Hepatocyte (in vitro differentiated cells): ENCODE measurements around the gene ADGRL3. TPM values are rescaled to one million over a fixed set of nuclear protein-coding genes. Genes with fewer than 3 reads are reported as not detected.

Experiments
- DNase-seq: peaks from one replicate; pipeline ENCODE4 v3.0.0-alpha.2; 2016; ENCODE audit warnings: low spot score
- H2AFZ ChIP-seq: fragments of 200-600 bp; sonication (generic); 2 replicates; pipeline ENCODE4 v1.6.0; 2016; ENCODE audit warnings: antibody characterized with exemption, mild to moderate bottlenecking
- H3K27ac ChIP-seq: fragments of 200-600 bp; sonication (generic); 2 replicates; pipeline ENCODE4 v1.5.1; 2016; ENCODE audit warnings: mild to moderate bottlenecking
- H3K27me3 ChIP-seq: fragments of 200-600 bp; sonication (generic); 2 replicates; pipeline ENCODE4 v1.6.1; 2016
- H3K36me3 ChIP-seq: fragments of 200-600 bp; sonication (generic); replicated peaks from 2 replicates; pipeline ENCODE4 v1.5.1; 2016; ENCODE audit warnings: low read depth; ENCODE audit not compliant: insufficient read depth
- H3K4me1 ChIP-seq: fragments of 200-600 bp; sonication (generic); 2 replicates; pipeline ENCODE4 v1.5.1; 2016; ENCODE audit warnings: mild to moderate bottlenecking, moderate library complexity; ENCODE audit not compliant: insufficient read depth
- H3K4me2 ChIP-seq: fragments of 200-600 bp; sonication (generic); 2 replicates; pipeline ENCODE4 v1.6.0; 2016
- H3K4me3 ChIP-seq: fragments of 200-600 bp; sonication (generic); 2 replicates; pipeline ENCODE4 v1.5.1; 2016; ENCODE audit warnings: mild to moderate bottlenecking
- H3K79me2 ChIP-seq: fragments of 200-600 bp; sonication (generic); 2 replicates; pipeline ENCODE4 v1.6.0; 2017; ENCODE audit warnings: mild to moderate bottlenecking
- H3K9me2 ChIP-seq: fragments of 200-600 bp; sonication (generic); replicated peaks from 2 replicates; pipeline ENCODE4 v1.6.0; 2017; ENCODE audit warnings: mild to moderate bottlenecking; ENCODE audit not compliant: insufficient read depth
- H3K9me3 ChIP-seq: fragments of 200-600 bp; sonication (generic); 2 replicates; pipeline ENCODE4 v1.5.1; 2016; ENCODE audit warnings: low read depth, mild to moderate bottlenecking
- H4K20me1 ChIP-seq: fragments of 200-600 bp; sonication (generic); 2 replicates; pipeline ENCODE4 v1.6.0; 2016; ENCODE audit warnings: mild to moderate bottlenecking; ENCODE audit not compliant: insufficient read depth, poor library complexity, severe bottlenecking
- EZH2 ChIP-seq: fragments of 200-600 bp; sonication (generic); IDR thresholded peaks from 2 replicates; pipeline ENCODE4 v1.6.1; 2016; ENCODE audit warnings: antibody characterized with exemption, mild to moderate bottlenecking, borderline replicate concordance
- EZH2phosphoT487 ChIP-seq: fragments of 200-600 bp; sonication (generic); IDR thresholded peaks from one replicate; pipeline ENCODE4 v1.6.1; 2018; ENCODE audit warnings: antibody characterized with exemption, mild to moderate bottlenecking, low read depth, moderate library complexity; ENCODE audit not compliant: unreplicated experiment, severe bottlenecking
- WGBS: methylation state at CpG from one replicate; pipeline ENCODE4 v1.1.6; 2016; ENCODE audit warnings: low lambda C conversion rate; ENCODE audit errors: missing lambda C conversion rate; 5-methylcytosine and 5-hydroxymethylcytosine counted together
- polyA plus RNA-seq: library from polyadenylated mRNA; unstranded; fragments of >200 nt; fragmentation: Nextera tagmentation; extraction: Ambion mirVana; gene quantifications from 2 replicates; pipeline ENCODE4 v1.2.1, GENCODE V29; 2016
- total RNA-seq: library from RNA; depleted of rRNA; stranded (reverse); fragments of >200 nt; gene quantifications from 2 replicates; pipeline ENCODE4 v1.2.3, GENCODE V29; 2014
- TF ChIP-seq, protein P1 (sequence below): fragments of 200-600 bp; sonication (generic); IDR thresholded peaks from 2 replicates; pipeline ENCODE4 v1.5.1; 2016; ENCODE audit warnings: antibody characterized with exemption, mild to moderate bottlenecking; ENCODE audit not compliant: poor library complexity

ADGRL3 gene
- total and polyA plus RNA-seq, 2 experiments from 2014 or later, result 4.4 to 21.2 TPM

- Histone ChIP-seq H3K9me3 (no peaks in the 10 kb centered on the region), H4K20me1 (no peaks in the 10 kb centered on the region), H3K4me1 (no peaks in the 10 kb centered on the region), H2AFZ (no peak overlapping the region), H3K4me3 (no peak overlapping the region), H3K27me3 (no peaks in the 10 kb centered on the region), H3K36me3 (no peaks in the 10 kb centered on the region), H3K9me2 (no peaks in the 10 kb centered on the region), H3K4me2 (no peak overlapping the region), H3K27ac (no peak overlapping the region), H3K79me2 (no peaks in the 10 kb centered on the region)
- no peak for TF ChIP-seq EZH2phosphoT487
- no peak for TF ChIP-seq EZH2
- TF ChIP-seq, protein P1, sequence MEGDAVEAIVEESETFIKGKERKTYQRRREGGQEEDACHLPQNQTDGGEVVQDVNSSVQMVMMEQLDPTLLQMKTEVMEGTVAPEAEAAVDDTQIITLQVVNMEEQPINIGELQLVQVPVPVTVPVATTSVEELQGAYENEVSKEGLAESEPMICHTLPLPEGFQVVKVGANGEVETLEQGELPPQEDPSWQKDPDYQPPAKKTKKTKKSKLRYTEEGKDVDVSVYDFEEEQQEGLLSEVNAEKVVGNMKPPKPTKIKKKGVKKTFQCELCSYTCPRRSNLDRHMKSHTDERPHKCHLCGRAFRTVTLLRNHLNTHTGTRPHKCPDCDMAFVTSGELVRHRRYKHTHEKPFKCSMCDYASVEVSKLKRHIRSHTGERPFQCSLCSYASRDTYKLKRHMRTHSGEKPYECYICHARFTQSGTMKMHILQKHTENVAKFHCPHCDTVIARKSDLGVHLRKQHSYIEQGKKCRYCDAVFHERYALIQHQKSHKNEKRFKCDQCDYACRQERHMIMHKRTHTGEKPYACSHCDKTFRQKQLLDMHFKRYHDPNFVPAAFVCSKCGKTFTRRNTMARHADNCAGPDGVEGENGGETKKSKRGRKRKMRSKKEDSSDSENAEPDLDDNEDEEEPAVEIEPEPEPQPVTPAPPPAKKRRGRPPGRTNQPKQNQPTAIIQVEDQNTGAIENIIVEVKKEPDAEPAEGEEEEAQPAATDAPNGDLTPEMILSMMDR, result no peak
- WGBS, result 90% methylated on average over 1 of the region's 1 CpG
- no peak for DNase-seq
Measured at GRCh38 chr4:61915501-61915900, 715.4 kb downstream of the ADGRL3 start.

DNA sequence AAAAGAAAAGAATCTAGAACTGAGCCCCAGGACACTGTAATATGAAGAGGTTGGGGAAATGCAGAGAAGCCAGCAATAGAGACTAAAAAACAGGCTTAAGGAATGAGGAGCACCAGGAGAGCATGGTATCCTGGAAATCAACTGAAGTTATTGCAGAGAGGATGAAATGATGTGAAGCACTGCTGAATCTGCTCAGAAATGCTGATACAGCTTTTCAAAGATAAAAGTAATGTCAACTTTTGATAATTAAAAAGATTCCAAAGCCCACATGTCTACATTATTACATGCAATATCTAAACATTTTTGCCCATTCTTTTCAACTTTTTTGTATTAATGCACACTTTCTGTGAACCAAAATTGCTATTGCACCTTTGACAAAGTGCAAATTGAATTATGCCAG, 718.4 kb downstream of the ADGRL3 start:
- H2AFZ ChIP-seq, result no peak overlapping the region
- no peaks in the 10 kb centered on the region for H3K9me3 ChIP-seq
- no peak overlapping the region for H3K4me3 ChIP-seq
- H3K79me2 ChIP-seq, result no peaks in the 10 kb centered on the region
- no peak overlapping the region for H3K4me2 ChIP-seq
- H4K20me1 ChIP-seq, result no peaks in the 10 kb centered on the region
- H3K36me3 ChIP-seq, result no peaks in the 10 kb centered on the region
- H3K27me3 ChIP-seq, result no peaks in the 10 kb centered on the region
- H3K4me1 ChIP-seq, result no peaks in the 10 kb centered on the region
- H3K27ac ChIP-seq, result no peak overlapping the region
- no peaks in the 10 kb centered on the region for H3K9me2 ChIP-seq
- TF ChIP-seq, protein P1, result no peak
- no peak for TF ChIP-seq EZH2
- TF ChIP-seq EZH2phosphoT487, result no peak
- DNase-seq, result no peak

DNA sequence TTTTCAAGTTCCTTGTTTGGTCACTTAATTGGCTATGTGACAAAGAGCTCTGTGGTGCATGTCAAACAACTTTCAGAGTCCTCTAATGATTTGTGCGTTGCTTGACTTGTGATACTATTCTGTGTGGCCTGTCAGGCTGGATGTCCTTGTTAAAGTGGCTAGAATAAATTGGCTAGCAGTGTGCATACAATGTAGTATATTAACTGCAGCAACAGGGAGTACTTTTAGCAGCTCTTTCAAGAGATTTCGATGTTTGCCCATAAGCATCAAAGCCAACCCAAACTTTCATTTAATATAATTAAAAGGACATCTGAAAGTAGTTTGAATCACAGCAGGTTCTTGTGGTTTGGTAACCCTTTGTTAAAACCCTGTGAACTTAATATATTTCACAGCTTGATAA, 718.9 kb downstream of the ADGRL3 start:
- Histone ChIP-seq H3K4me3 (no peak overlapping the region), H4K20me1 (no peaks in the 10 kb centered on the region), H3K9me3 (no peaks in the 10 kb centered on the region), H3K79me2 (no peaks in the 10 kb centered on the region), H3K27me3 (no peaks in the 10 kb centered on the region), H3K36me3 (no peaks in the 10 kb centered on the region), H3K27ac (no peak overlapping the region), H3K9me2 (no peaks in the 10 kb centered on the region), H2AFZ (no peak overlapping the region), H3K4me1 (no peaks in the 10 kb centered on the region), H3K4me2 (no peak overlapping the region)
- no peak for DNase-seq
- TF ChIP-seq EZH2phosphoT487 (no peak), EZH2 (no peak)
- TF ChIP-seq, protein P1, result no peak
- 57% methylated on average over 2 of the region's 2 CpGs for WGBS

- no peak overlapping the region for H3K4me2 ChIP-seq
- DNase-seq, result no peak
- H4K20me1 ChIP-seq, result no peaks in the 10 kb centered on the region
- no peaks in the 10 kb centered on the region for H3K27me3 ChIP-seq
- no peak overlapping the region for H3K27ac ChIP-seq
- no peaks in the 10 kb centered on the region for H3K36me3 ChIP-seq
- TF ChIP-seq, protein P1, result no peak
- TF ChIP-seq EZH2 (no peak), EZH2phosphoT487 (no peak)
- WGBS, result 80% methylated on average over 3 of the region's 3 CpGs
- H3K4me1 ChIP-seq, result no peaks in the 10 kb centered on the region
- H2AFZ ChIP-seq, result no peak overlapping the region
- no peak overlapping the region for H3K4me3 ChIP-seq
- no peaks in the 10 kb centered on the region for H3K9me3 ChIP-seq
- H3K9me2 ChIP-seq, result no peaks in the 10 kb centered on the region
- no peaks in the 10 kb centered on the region for H3K79me2 ChIP-seq
Measured at GRCh38 chr4:61919561-61919960, 719.4 kb downstream of the ADGRL3 start.
